BLaER1 treated with 17β-estradiol and CSF1 and Interleukin-3, amounts not matched to agents 10 nM and 100 nM (cell line): Measurements from ENCODE around the gene C4B.
"Not testable (repeated sequence)": the region's sequence is repeated elsewhere in the genome, so short reads cannot be mapped to it uniquely, and the experiment has no call there.

Experiments
- H3K27ac ChIP-seq, 11 experiments: shearing (Covaris generic); formaldehyde crosslinking; 2 replicates each; pipeline ENCODE4 v1.8.1; 2022
- H3K27me3 ChIP-seq, 11 experiments: shearing (Covaris generic); formaldehyde crosslinking; 2 replicates each; pipeline ENCODE4 v1.8.1; 2022
- H3K36me3 ChIP-seq, 11 experiments: shearing (Covaris generic); formaldehyde crosslinking; 2 replicates each; pipeline ENCODE4 v1.8.1; 2022
- H3K4me1 ChIP-seq, 10 experiments: shearing (Covaris generic); formaldehyde crosslinking; 2 replicates each; pipeline ENCODE4 v1.8.1; 2022
- H3K4me2 ChIP-seq, 11 experiments: shearing (Covaris generic); formaldehyde crosslinking; 2 replicates each; pipeline ENCODE4 v1.8.1; 2022
- H3K4me3 ChIP-seq, 10 experiments: shearing (Covaris generic); formaldehyde crosslinking; 2 replicates each; pipeline ENCODE4 v1.8.1; 2022
- H3K9ac ChIP-seq, 11 experiments: shearing (Covaris generic); formaldehyde crosslinking; 2 replicates each; pipeline ENCODE4 v1.8.1; 2022
- H3K9me3 ChIP-seq, 11 experiments: shearing (Covaris generic); formaldehyde crosslinking; replicated peaks in 1 of 11; 2 replicates each; pipeline ENCODE4 v1.8.1; 2022
- H4K20me1 ChIP-seq, 11 experiments: shearing (Covaris generic); formaldehyde crosslinking; 2 replicates each; pipeline ENCODE4 v1.8.1; 2022
- Cebpa-rat ChIP-seq, 11 experiments: shearing (Covaris generic); IDR thresholded peaks; 2 replicates each; pipeline ENCODE4 v1.8.1; 2022

The C4B gene

GRCh38 chr6:32046450-32047083 is 32.0 kb downstream of the C4B start:
- H3K36me3 ChIP-seq, result no peaks in the 10 kb centered on the region
- H4K20me1 ChIP-seq, result no peaks in the 10 kb centered on the region; a peak in 1 of 22 replicates
- H3K27ac ChIP-seq, result peak overlapping the region in 4 of 11 experiments; percentile 12 to 54 (median 22); a peak in 5 of 22 replicates
- H3K4me2 ChIP-seq, result peak overlapping the region; percentile 46 to 87 (median 74)
- H3K9ac ChIP-seq, result peak overlapping the region in 5 of 11 experiments; percentile 26 to 60 (median 46); a peak in 9 of 22 replicates
- 0 out of 22 replicates have a peak, but pooled peaks cover 0 to 3% (median 0%) of the 10 kb centered on the region in 11 experiments for H3K27me3 ChIP-seq
- no peak for TF ChIP-seq Cebpa-rat (IDR thresholded peaks at IDR 0.05)
- H3K4me3 ChIP-seq, result peak overlapping the region in 1 of 10 experiments; percentile 31; a peak in 2 of 20 replicates
- peaks cover 16 to 26% (median 23%) of the 10 kb centered on the region in 10 experiments for H3K4me1 ChIP-seq
- H3K9me3 ChIP-seq, result no peaks in the 10 kb centered on the region

DNA sequence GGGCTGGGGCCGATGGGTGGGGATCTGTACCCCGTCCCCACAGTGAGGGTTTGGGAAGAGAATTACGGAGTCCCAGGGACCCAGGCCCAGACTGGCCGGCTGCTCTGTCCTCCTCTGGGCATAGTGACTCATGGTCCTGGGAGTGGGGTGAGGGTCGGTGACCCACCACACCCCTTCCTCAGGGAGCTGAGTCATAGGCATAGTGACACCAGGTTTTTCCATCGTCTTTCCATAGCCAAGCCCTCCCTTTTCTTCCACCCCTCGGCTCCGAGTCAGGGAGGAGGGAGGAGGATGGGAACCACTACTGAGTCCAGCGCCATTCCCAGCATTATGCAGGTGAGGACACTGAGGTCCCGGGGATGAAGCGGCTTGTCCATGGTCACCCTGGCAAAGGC is 32.5 kb downstream of the C4B start:
- Histone ChIP-seq H3K27me3 (0 out of 22 replicates have a peak, but pooled peaks cover 0 to 3% (median 0%) of the 10 kb centered on the region in 11 experiments), H3K9me3 (no peaks in the 10 kb centered on the region), H3K9ac (peak overlapping the region in 3 of 11 experiments; percentile 30 to 54 (median 46); a peak in 5 of 22 replicates), H4K20me1 (no peaks in the 10 kb centered on the region; a peak in 1 of 22 replicates), H3K4me3 (peak overlapping the region in 1 of 10 experiments; percentile 31; a peak in 2 of 20 replicates), H3K4me1 (peaks cover 16 to 26% (median 23%) of the 10 kb centered on the region in 10 experiments), H3K27ac (peak overlapping the region in 3 of 11 experiments; percentile 12 to 54 (median 27); a peak in 2 of 22 replicates), H3K4me2 (peak overlapping the region; percentile 46 to 87 (median 74)), H3K36me3 (no peaks in the 10 kb centered on the region)
- no peak for TF ChIP-seq Cebpa-rat (IDR thresholded peaks at IDR 0.05)

- 0 out of 22 replicates have a peak overlapping the region, but pooled peaks of 1 of the 11 experiments have one; percentile 3 for H3K9ac ChIP-seq
- H3K4me2 ChIP-seq, result peak overlapping the region in 10 of 11 experiments; percentile 52 to 87 (median 76); a peak in 21 of 22 replicates
Observed at GRCh38 chr6:32047539-32047854, 32.9 kb downstream of the C4B start.

DNA sequence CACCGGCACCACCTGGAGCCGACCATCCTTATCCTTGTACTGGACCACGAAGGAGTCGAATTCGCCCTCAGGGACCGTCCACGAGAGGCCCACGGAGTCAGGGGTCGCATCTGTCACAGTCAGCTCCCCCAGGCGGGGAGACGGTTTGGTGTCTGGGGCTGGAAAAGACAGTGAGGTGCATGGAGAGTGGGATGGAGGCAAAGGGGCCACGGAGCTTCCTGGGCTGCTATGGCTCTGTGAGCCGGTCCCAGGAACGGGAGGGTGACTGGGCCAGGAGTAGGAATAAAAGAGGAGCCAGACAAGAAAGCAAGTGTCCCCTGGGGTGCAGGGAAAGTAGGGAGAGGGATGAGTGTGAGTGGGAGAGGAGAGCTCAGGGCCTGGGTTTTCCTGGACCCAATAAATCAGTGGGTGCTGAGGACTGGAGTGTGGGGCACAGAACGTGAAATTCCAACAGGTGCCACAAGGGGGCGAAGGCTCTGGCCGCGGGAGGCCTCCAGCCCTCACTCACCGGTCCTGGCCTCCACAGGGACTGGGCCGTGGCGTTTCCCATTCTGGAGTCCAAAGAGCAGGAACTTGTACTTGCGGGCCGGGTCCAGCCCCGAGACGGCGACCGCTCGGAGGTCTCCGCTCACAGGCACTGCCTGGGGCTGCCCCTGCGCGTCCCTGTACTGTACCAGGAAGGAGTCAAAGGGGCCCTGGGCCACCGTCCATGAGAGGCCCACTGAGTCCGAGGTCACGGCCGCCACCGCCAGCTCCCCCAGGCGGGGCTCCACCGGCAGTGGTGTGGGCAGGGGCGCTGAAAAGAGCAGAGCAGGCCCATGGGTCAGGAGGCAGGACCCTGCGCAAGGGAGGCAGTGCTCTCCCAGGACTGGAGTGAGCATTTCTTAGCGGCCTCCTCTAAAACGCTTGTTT is 33.5 kb downstream of the C4B start:
- Histone ChIP-seq H3K4me3 (no peak overlapping the region), H3K36me3 (no peaks in the 10 kb centered on the region), H4K20me1 (no peaks in the 10 kb centered on the region; a peak in 1 of 22 replicates), H3K4me1 (peaks cover 16 to 32% (median 24%) of the 10 kb centered on the region in 10 experiments), H3K9me3 (no peaks in the 10 kb centered on the region), H3K4me2 (peak overlapping the region in 10 of 11 experiments; percentile 52 to 87 (median 76); a peak in 16 of 22 replicates), H3K27me3 (0 out of 22 replicates have a peak, but pooled peaks cover 0 to 3% (median 0%) of the 10 kb centered on the region in 11 experiments), H3K27ac (no peak overlapping the region), H3K9ac (0 out of 22 replicates have a peak overlapping the region, but pooled peaks of 1 of the 11 experiments have one; percentile 3)
- no peak for TF ChIP-seq Cebpa-rat (IDR thresholded peaks at IDR 0.05)

More at GRCh38 chr6:32047539-32047854, 32.9 kb downstream of the C4B start:
- Histone ChIP-seq H3K36me3 (no peaks in the 10 kb centered on the region), H3K9me3 (no peaks in the 10 kb centered on the region), H3K4me1 (peaks cover 16 to 26% (median 23%) of the 10 kb centered on the region in 10 experiments), H4K20me1 (no peaks in the 10 kb centered on the region; a peak in 1 of 22 replicates), H3K27ac (no peak overlapping the region), H3K27me3 (0 out of 22 replicates have a peak, but pooled peaks cover 0 to 3% (median 0%) of the 10 kb centered on the region in 11 experiments), H3K4me3 (no peak overlapping the region)
- no peak for TF ChIP-seq Cebpa-rat (IDR thresholded peaks at IDR 0.05)

- not testable (repeated sequence) for H4K20me1 ChIP-seq, H3K9me3 ChIP-seq, H3K36me3 ChIP-seq, H3K9ac ChIP-seq, H3K4me3 ChIP-seq, H3K27ac ChIP-seq, H3K27me3 ChIP-seq, H3K4me2 ChIP-seq
- H3K4me1 ChIP-seq, result peaks cover 16 to 32% (median 24%) of the 10 kb centered on the region in 10 experiments
Observed at GRCh38 chr6:32049149-32049548, 34.6 kb downstream of the C4B start.

GRCh38 chr6:32049736-32050135 is 35.1 kb downstream of the C4B start:
- not testable (repeated sequence) for H3K4me3 ChIP-seq, H3K9ac ChIP-seq, H3K4me2 ChIP-seq, H3K27me3 ChIP-seq, H3K27ac ChIP-seq, H3K9me3 ChIP-seq, H4K20me1 ChIP-seq, H3K36me3 ChIP-seq
- peaks cover 16 to 32% (median 24%) of the 10 kb centered on the region in 10 experiments for H3K4me1 ChIP-seq

- TF ChIP-seq Cebpa-rat (IDR thresholded peaks at IDR 0.05), result no peak
- H3K36me3 ChIP-seq, result no peaks in the 10 kb centered on the region
- no peak overlapping the region for H3K4me2 ChIP-seq
- H3K9me3 ChIP-seq, result no peaks in the 10 kb centered on the region
- 0 out of 22 replicates have a peak, but pooled peaks cover 0 to 3% (median 0%) of the 10 kb centered on the region in 11 experiments for H3K27me3 ChIP-seq
- H3K4me1 ChIP-seq, result peaks cover 16 to 32% (median 24%) of the 10 kb centered on the region in 10 experiments
- H3K9ac ChIP-seq, result no peak overlapping the region
- no peak overlapping the region for H3K27ac ChIP-seq
- no peaks in the 10 kb centered on the region; a peak in 1 of 22 replicates for H4K20me1 ChIP-seq
- H3K4me3 ChIP-seq, result no peak overlapping the region
Observed at GRCh38 chr6:32050562-32050961, 36.0 kb downstream of the C4B start.

- not testable (repeated sequence) for H3K36me3 ChIP-seq, H3K9me3 ChIP-seq, H3K27ac ChIP-seq, H4K20me1 ChIP-seq, H3K27me3 ChIP-seq, H3K9ac ChIP-seq, H3K4me3 ChIP-seq
- peaks cover 0 to 13% (median 5%) of the 10 kb centered on the region in 10 experiments; a peak in 18 of 20 replicates for H3K4me1 ChIP-seq
- H3K4me2 ChIP-seq, result peak overlapping the region in 1 of 11 experiments; percentile 23; a peak in 1 of 22 replicates
Observed at GRCh38 chr6:32052626-32053025, 38.0 kb downstream of the C4B start.

- H3K36me3 ChIP-seq, H3K9ac ChIP-seq, H3K4me1 ChIP-seq, H3K27me3 ChIP-seq, H3K27ac ChIP-seq, H3K4me3 ChIP-seq, H3K9me3 ChIP-seq, H4K20me1 ChIP-seq: not testable (repeated sequence)
- peak overlapping the region in 1 of 11 experiments; percentile 23; a peak in 1 of 22 replicates for H3K4me2 ChIP-seq
Observed at GRCh38 chr6:32053314-32053713, 38.7 kb downstream of the C4B start.

DNA sequence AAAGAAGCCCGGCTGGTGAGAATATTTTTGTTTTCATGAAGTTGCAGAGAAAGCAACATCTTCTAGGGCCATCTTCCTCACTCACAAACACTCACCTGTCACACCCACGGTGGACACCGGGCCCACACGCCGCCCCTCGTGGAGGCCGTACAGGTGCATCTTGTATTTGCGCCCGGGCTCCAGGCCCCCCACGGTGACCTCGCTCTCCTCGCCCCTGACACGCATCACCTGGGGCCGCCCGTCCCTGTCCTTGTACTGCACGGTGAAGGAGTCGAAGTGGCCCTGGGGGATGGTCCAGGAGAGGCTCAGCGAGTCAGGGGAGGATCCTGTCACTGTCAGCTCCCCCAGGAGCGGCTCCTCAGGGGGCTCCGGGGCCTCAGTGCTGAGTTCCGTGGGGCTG is 41.2 kb downstream of the C4B start:
- not testable (repeated sequence) for H3K9ac ChIP-seq, H3K9me3 ChIP-seq, H3K4me1 ChIP-seq, H3K27ac ChIP-seq, H4K20me1 ChIP-seq, H3K4me3 ChIP-seq, H3K27me3 ChIP-seq, H3K4me2 ChIP-seq, H3K36me3 ChIP-seq
